HepG2 (cell line): ENCODE data around the gene FEM1B. TPM values are rescaled to one million over a fixed set of nuclear protein-coding genes. Genes with fewer than 3 reads are reported as not detected.

Experiments used
- CENPBD1 ChIP-seq: sonication (generic); formaldehyde crosslinking; IDR thresholded peaks from 2 replicates; pipeline ENCODE4 v1.8.0; 2022; ENCODE audit warnings: missing genetic modification reagents, low read depth, mild to moderate bottlenecking, borderline replicate concordance
- GLMP ChIP-seq: sonication (generic); formaldehyde crosslinking; IDR thresholded peaks from 2 replicates; pipeline ENCODE4 v1.9.0; 2021; ENCODE audit warnings: missing genetic modification reagents, mild to moderate bottlenecking, borderline replicate concordance
- GPN1 ChIP-seq: sonication (generic); formaldehyde crosslinking; IDR thresholded peaks from 2 replicates; pipeline ENCODE4 v1.5.1; 2020; ENCODE audit warnings: missing genetic modification reagents, borderline replicate concordance
- NR2F1 ChIP-seq, 2 experiments: fragments of 450-650 bp in 1 of 2; formaldehyde crosslinking in 1 of 2; IDR thresholded peaks; 2 replicates each; pipeline versions ENCODE4 v1.5.0 to v1.6.1; 2016 to 2020; ENCODE audit warnings: mild to moderate bottlenecking in 1 of 2, missing compliant biosample characterization in 1 of 2, missing genetic modification reagents in 1 of 2, moderate library complexity in 1 of 2
- POLR2A ChIP-seq, 2 experiments: IDR thresholded peaks; 2 replicates each; pipeline ENCODE4 v1.6.1; 2011; ENCODE audit warnings: low read depth in 2 of 2, low read length in 2 of 2, mild to moderate bottlenecking in 1 of 2, moderate library complexity in 1 of 2; ENCODE audit not compliant: insufficient read depth in 1 of 2
- RBM39 ChIP-seq: fragments of 200-400 bp; formaldehyde crosslinking; IDR thresholded peaks from one replicate; pipeline ENCODE4 v1.6.1; 2018; ENCODE audit warnings: antibody characterized with exemption, mild to moderate bottlenecking, low read depth, low read length; ENCODE audit not compliant: poor library complexity, severe bottlenecking
- SNRNP70 ChIP-seq: fragments of 200-400 bp; formaldehyde crosslinking; IDR thresholded peaks from 2 replicates; pipeline ENCODE4 v1.6.1; 2017; ENCODE audit warnings: mild to moderate bottlenecking, low read depth, low read length, moderate library complexity
- ZBTB49 ChIP-seq: sonication (generic); formaldehyde crosslinking; IDR thresholded peaks from 2 replicates; pipeline ENCODE4 v1.4.0; 2020; ENCODE audit warnings: missing genetic modification reagents, borderline replicate concordance
- ZMYM2 ChIP-seq: sonication (generic); formaldehyde crosslinking; IDR thresholded peaks from 2 replicates; pipeline ENCODE4 v1.8.0; 2022; ENCODE audit warnings: mild to moderate bottlenecking, missing genetic modification reagents
- ZNF256 ChIP-seq: sonication (generic); formaldehyde crosslinking; conservative IDR thresholded peaks from 2 replicates; pipeline ENCODE4 v1.4.0; 2020; ENCODE audit warnings: missing genetic modification reagents
- ZNF510 ChIP-seq: sonication (generic); formaldehyde crosslinking; IDR thresholded peaks from 2 replicates; pipeline ENCODE4 v1.4.0; 2020; ENCODE audit warnings: low read depth, mild to moderate bottlenecking, missing genetic modification reagents
- ZNF704 ChIP-seq: sonication (generic); formaldehyde crosslinking; IDR thresholded peaks from 2 replicates; pipeline ENCODE4 v1.8.1; 2023; ENCODE audit warnings: mild to moderate bottlenecking, inconsistent platforms, moderate library complexity, missing genetic modification reagents, borderline replicate concordance
- polyA plus RNA-seq, 8 experiments: library from polyadenylated mRNA; depleted of rRNA in 3 of 8; stranded (reverse) in 7 of 8; unstranded in 1 of 8; fragments of >200 nt; fragmentation: Illumina TruSeq in 4 of 8; extraction: Trizol in 4 of 8; gene quantifications; 2 replicates each; pipeline versions ENCODE4 v1.2.1 to v1.2.3, GENCODE V29; 2011 to 2016; ENCODE audit warnings: low read depth in 4 of 8, missing spikeins in 1 of 8, mixed read lengths in 1 of 8; ENCODE audit not compliant: insufficient read depth in 1 of 8
- total RNA-seq, 5 experiments: library from RNA; depleted of rRNA; stranded (reverse); fragments of >200 nt; fragmentation: Illumina TruSeq; extraction: Trizol; gene quantifications; 2 replicates each; pipeline ENCODE4 v1.2.3, GENCODE V29; 2016; ENCODE audit warnings: low read depth in 1 of 5
- TF ChIP-seq, protein P1 (sequence below): sonication (generic); formaldehyde crosslinking; IDR thresholded peaks from 2 replicates; pipeline ENCODE4 v1.4.0; 2020; ENCODE audit warnings: missing genetic modification reagents
- TF ChIP-seq, protein P2 (sequence below): sonication (generic); formaldehyde crosslinking; IDR thresholded peaks from 2 replicates; pipeline ENCODE4 v1.4.0; 2020; ENCODE audit warnings: missing genetic modification reagents
- TF ChIP-seq, protein P3 (sequence below): sonication (generic); formaldehyde crosslinking; IDR thresholded peaks from 2 replicates; pipeline ENCODE4 v1.4.0; 2020; ENCODE audit warnings: missing genetic modification reagents, borderline replicate concordance

Gene FEM1B
- total and polyA plus RNA-seq, 2 of the 13 experiments (the other 11 are each of a cell fraction or from before 2014, with no cell fraction given): 38.1 to 40.0 TPM

DNA sequence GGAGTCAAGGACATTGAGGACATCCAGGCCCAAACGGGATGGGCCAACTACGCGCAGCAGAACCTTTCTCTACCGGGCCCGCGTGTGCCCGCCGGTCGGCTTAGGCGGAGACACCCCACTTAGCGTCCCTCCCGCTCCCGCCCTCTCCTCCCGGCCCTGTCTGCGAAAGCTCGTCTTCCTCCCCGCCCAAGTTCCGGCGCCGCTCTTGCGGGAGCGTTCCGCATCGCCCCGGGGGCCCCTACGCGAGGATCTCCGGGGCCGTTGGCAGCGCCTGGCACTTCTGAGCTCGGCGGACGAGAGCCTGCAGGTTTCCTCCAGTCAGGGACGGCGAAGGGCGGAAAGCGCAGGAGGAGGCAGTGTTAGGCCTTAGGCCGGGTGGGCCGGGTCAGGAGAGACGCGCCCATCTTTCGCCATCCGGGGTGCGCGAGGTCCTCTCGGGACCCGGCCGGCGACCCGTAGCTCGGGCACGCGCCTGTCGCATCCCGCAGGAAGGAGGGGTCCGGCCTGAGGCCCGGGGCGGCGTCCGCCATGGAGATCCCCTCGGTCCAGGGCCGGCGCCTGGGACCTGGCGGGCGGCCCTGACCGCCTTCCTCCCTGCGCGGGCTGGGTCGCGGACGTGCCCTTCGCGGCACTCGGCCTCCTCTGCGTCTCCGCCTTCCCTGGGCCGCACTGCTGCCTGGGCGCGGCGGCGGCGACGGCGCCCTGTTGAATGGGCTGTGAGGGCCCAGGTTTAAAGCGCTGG, at the start of gene FEM1B (continued):
- TF ChIP-seq, protein P1, sequence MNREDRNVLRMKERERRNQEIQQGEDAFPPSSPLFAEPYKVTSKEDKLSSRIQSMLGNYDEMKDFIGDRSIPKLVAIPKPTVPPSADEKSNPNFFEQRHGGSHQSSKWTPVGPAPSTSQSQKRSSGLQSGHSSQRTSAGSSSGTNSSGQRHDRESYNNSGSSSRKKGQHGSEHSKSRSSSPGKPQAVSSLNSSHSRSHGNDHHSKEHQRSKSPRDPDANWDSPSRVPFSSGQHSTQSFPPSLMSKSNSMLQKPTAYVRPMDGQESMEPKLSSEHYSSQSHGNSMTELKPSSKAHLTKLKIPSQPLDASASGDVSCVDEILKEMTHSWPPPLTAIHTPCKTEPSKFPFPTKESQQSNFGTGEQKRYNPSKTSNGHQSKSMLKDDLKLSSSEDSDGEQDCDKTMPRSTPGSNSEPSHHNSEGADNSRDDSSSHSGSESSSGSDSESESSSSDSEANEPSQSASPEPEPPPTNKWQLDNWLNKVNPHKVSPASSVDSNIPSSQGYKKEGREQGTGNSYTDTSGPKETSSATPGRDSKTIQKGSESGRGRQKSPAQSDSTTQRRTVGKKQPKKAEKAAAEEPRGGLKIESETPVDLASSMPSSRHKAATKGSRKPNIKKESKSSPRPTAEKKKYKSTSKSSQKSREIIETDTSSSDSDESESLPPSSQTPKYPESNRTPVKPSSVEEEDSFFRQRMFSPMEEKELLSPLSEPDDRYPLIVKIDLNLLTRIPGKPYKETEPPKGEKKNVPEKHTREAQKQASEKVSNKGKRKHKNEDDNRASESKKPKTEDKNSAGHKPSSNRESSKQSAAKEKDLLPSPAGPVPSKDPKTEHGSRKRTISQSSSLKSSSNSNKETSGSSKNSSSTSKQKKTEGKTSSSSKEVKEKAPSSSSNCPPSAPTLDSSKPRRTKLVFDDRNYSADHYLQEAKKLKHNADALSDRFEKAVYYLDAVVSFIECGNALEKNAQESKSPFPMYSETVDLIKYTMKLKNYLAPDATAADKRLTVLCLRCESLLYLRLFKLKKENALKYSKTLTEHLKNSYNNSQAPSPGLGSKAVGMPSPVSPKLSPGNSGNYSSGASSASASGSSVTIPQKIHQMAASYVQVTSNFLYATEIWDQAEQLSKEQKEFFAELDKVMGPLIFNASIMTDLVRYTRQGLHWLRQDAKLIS: 0 out of 2 replicates have a peak, but pooled peaks have one; percentile 53
- TF ChIP-seq NR2F1 (CRISPR knock-in tag; IDR thresholded peaks at IDR 0.05) (peak; percentile 11 to 32; a peak in 2 of 4 replicates), ZNF704 (CRISPR knock-in tag) (no peak), ZNF510 (no peak), ZMYM2 (CRISPR knock-in tag) (peak; percentile 77), SNRNP70 (no peak), ZNF256 (peak; percentile 46; the same call in 1 of the 2 replicates), CENPBD1 (CRISPR knock-in tag) (0 out of 2 replicates have a peak, but pooled peaks have one; percentile 38), ZBTB49 (CRISPR knock-in tag) (no peak), GLMP (no peak), RBM39 (peak; percentile 80), GPN1 (CRISPR knock-in tag) (no peak), POLR2A (IDR thresholded peaks at IDR 0.05; ENCODE audit: insufficient read depth in 1 of 2, low read depth in 2 of 2, low read length in 2 of 2) (peak; percentile 71 to 76)
- TF ChIP-seq, protein P2, sequence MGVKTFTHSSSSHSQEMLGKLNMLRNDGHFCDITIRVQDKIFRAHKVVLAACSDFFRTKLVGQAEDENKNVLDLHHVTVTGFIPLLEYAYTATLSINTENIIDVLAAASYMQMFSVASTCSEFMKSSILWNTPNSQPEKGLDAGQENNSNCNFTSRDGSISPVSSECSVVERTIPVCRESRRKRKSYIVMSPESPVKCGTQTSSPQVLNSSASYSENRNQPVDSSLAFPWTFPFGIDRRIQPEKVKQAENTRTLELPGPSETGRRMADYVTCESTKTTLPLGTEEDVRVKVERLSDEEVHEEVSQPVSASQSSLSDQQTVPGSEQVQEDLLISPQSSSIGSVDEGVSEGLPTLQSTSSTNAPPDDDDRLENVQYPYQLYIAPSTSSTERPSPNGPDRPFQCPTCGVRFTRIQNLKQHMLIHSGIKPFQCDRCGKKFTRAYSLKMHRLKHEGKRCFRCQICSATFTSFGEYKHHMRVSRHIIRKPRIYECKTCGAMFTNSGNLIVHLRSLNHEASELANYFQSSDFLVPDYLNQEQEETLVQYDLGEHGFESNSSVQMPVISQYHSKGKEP (CRISPR knock-in tag): no peak
- TF ChIP-seq, protein P3, sequence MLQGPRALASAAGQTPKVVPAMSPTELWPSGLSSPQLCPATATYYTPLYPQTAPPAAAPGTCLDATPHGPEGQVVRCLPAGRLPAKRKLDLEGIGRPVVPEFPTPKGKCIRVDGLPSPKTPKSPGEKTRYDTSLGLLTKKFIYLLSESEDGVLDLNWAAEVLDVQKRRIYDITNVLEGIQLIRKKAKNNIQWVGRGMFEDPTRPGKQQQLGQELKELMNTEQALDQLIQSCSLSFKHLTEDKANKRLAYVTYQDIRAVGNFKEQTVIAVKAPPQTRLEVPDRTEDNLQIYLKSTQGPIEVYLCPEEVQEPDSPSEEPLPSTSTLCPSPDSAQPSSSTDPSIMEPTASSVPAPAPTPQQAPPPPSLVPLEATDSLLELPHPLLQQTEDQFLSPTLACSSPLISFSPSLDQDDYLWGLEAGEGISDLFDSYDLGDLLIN (CRISPR knock-in tag): peak; percentile 81; the same call in 1 of the 2 replicates
